Cardiac fibroblast (primary cell): ENCODE data around the gene MXI1.
"Not testable (repeated sequence)": the region's sequence is repeated elsewhere in the genome, so short reads cannot be mapped to it uniquely, and the experiment has no call there.

Source experiments
- DNase-seq, 2 donors: peaks; one replicate each; pipeline versions ENCODE4 v3.0.0 to v3.0.0-alpha.2; 2010; ENCODE audit warnings: low read depth in 2 of 2
- H3K4me3 ChIP-seq, 2 donors: replicated peaks in 1 of 2; 1 replicate in 1 of 2; 2 replicates in 1 of 2; pipeline ENCODE4 v1.5.1; 2011; ENCODE audit warnings: low read depth in 2 of 2, low read length in 2 of 2, mild to moderate bottlenecking in 2 of 2, moderate library complexity in 1 of 2
- TF ChIP-seq, protein P1 (sequence below): IDR thresholded peaks from one replicate; pipeline ENCODE4 v1.5.1; 2011; ENCODE audit warnings: low read depth, mild to moderate bottlenecking, low read length, inconsistent platforms

MXI1 gene

DNA sequence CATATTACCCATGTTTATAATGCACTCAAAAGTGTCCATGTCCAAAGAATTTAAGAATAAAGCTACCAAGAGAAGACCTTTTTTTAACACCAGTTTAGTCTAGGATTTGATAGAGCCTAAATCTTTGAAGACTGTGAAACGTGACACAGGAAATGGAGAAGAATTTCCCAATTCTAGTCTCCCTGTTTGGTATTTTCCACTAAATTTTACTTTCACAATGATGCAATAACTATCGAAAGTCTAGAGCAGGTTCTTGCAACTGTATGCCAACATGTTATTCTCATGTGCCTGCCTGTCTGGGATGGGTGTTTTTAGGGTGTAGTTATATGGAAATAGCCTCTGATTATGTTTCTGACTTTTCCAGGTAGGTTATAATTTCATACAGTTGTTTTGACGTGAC lies 6.9 kb upstream of the MXI1 start:
- TF ChIP-seq, protein P1, sequence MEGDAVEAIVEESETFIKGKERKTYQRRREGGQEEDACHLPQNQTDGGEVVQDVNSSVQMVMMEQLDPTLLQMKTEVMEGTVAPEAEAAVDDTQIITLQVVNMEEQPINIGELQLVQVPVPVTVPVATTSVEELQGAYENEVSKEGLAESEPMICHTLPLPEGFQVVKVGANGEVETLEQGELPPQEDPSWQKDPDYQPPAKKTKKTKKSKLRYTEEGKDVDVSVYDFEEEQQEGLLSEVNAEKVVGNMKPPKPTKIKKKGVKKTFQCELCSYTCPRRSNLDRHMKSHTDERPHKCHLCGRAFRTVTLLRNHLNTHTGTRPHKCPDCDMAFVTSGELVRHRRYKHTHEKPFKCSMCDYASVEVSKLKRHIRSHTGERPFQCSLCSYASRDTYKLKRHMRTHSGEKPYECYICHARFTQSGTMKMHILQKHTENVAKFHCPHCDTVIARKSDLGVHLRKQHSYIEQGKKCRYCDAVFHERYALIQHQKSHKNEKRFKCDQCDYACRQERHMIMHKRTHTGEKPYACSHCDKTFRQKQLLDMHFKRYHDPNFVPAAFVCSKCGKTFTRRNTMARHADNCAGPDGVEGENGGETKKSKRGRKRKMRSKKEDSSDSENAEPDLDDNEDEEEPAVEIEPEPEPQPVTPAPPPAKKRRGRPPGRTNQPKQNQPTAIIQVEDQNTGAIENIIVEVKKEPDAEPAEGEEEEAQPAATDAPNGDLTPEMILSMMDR: no peak
- peak in 1 of 2 donors; percentile 13 for DNase-seq

DNA sequence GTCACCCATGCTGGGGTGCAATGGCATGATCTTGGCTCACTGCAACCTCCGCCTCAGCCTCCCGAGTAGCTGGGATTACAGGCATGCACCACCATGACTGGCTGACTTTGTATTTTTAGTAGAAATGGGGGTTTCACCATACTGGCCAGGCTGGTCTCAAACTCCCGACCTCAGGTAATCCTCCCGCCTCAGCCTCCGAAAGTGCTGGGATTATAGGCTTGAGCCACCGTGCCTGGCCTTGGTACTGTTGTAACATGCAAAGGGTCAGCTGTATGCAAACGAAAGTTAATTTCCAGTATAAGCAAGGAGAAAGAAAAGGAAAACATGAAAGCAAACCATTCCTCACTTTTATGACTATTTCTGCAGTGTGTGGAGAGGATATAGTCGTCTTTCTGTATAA lies 6.4 kb upstream of the MXI1 start:
- DNase-seq, H3K4me3 ChIP-seq: not testable (repeated sequence)

More for the DNA sequence above, 6.9 kb upstream of the MXI1 start:
- no peak overlapping the region for H3K4me3 ChIP-seq

DNA sequence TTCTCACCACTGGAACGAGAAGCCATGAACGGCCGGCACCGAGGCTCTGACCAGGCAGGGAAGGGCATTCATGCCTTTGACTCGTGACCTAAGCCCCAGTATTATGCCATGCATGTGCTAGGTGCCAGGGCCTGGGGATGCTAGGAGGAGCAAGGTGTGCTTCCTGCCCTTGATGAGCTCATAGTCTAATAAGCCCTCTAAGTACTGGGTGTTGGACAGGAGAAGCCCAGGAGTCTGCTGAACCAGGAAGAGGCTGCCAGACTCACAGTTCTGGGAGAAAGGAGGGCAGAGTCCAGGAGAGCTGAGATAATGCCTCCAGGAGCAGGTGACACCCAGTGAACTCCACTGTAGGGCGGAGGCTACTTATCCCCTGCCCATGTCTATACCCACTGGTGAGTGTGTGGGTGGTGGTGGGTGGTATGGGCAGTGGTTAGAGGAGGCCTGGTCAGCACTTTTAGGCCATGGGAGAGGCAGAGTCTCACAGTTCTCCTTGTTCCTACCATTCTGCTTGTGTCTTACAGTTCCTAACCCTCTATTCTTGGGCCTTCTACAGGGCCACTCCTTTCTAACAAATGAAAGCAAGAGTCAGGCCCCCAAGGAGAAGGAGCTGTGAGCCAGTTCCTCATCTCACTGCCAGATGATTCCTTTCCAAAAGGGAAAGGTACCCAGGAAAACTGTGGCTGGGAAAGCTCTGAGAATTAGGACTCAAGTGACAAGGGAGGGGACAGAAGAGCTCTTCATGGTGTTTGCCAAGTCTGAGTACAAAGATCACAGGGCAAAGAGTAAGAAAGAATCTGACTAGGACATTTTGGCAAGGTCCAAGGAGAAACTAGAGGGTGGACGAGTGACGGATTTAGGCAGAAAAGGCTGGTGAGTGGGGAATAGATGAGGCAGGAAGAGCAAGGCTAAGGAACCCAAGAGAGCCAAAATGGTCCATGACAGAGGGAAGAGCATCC lies 3.6 kb upstream of the MXI1 start:
- no peak for DNase-seq
- no peak overlapping the region for H3K4me3 ChIP-seq
- TF ChIP-seq, protein P1: no peak

- no peak for DNase-seq
- no peak overlapping the region for H3K4me3 ChIP-seq
- TF ChIP-seq, protein P1: no peak
Observed at GRCh38 chr10:110205051-110205675, 2.2 kb upstream of the MXI1 start.

GRCh38 chr10:110207805-110208613 lies 604 bp downstream of the MXI1 start:
- peak; percentile 38 to 44 for DNase-seq
- TF ChIP-seq, protein P1: no peak
- H3K4me3 ChIP-seq: peak overlapping the region; percentile 77 to 81

- peak; percentile 39 to 48 for DNase-seq
- TF ChIP-seq, protein P1: peak; percentile 2
- peak overlapping the region; percentile 77 to 81 for H3K4me3 ChIP-seq
Observed at GRCh38 chr10:110208614-110209453, 1.4 kb downstream of the MXI1 start.
